Vagina (tissue), 2 donors: ENCODE results near the gene GRM7. TPM values are rescaled to one million over a fixed set of nuclear protein-coding genes. Genes with fewer than 3 reads are reported as not detected.

Experiments
- DNase-seq, 2 donors: peaks; one replicate each; pipeline ENCODE4 v3.0.0-alpha.2; 2017; ENCODE audit errors: extremely low spot score in 2 of 2
- H3K27ac ChIP-seq: fragments of 200-600 bp; sonication (generic); one replicate; pipeline ENCODE4 v1.5.1; 2019
- H3K27me3 ChIP-seq: fragments of 200-600 bp; sonication (generic); one replicate; pipeline ENCODE4 v1.5.1; 2019
- H3K36me3 ChIP-seq, 2 donors: fragments of 200-600 bp; sonication (generic); one replicate each; pipeline ENCODE4 v1.5.1; 2017 to 2019
- H3K4me1 ChIP-seq: fragments of 200-600 bp; sonication (generic); one replicate; pipeline ENCODE4 v1.5.1; 2019
- H3K4me3 ChIP-seq, 2 donors: fragments of 200-600 bp; sonication (generic); 1 replicate in 1 of 2; 2 replicates in 1 of 2; pipeline ENCODE4 v1.5.1; 2016 to 2019
- H3K9me3 ChIP-seq: fragments of 200-600 bp; sonication (generic); one replicate; pipeline ENCODE4 v1.5.1; 2019
- POLR2A ChIP-seq, 2 donors: fragments of 450-650 bp; IDR thresholded peaks; one replicate each; pipeline ENCODE4 v1.6.1; 2017; ENCODE audit warnings: antibody characterized with exemption in 2 of 2, mild to moderate bottlenecking in 2 of 2, moderate library complexity in 2 of 2
- POLR2AphosphoS5 ChIP-seq, 2 donors: sonication (generic); formaldehyde crosslinking; IDR thresholded peaks; one replicate each; pipeline ENCODE4 v1.9.0; 2017; ENCODE audit warnings: antibody characterized with exemption in 2 of 2, mild to moderate bottlenecking in 2 of 2, low read depth in 1 of 2; ENCODE audit not compliant: insufficient read depth in 1 of 2
- intact Hi-C: fragments of 100-400 bp; cut with DNase I; formaldehyde crosslinking; loops from one replicate; pipeline ENCODE4 v1.15.1; 2023
- total RNA-seq: library from RNA; depleted of rRNA; stranded (reverse); fragments of >200 nt; gene quantifications from one replicate; pipeline ENCODE4 v1.2.3, GENCODE V29; 2016
- TF ChIP-seq, protein P1 (sequence below), 3 experiments: fragments of 450-650 bp in 2 of 3; fragments of 200-600 bp in 1 of 3; sonication (generic) in 1 of 3; IDR thresholded peaks; one replicate each; pipeline ENCODE4 v1.5.1; 2017 to 2019; ENCODE audit warnings: antibody characterized with exemption in 3 of 3, mild to moderate bottlenecking in 2 of 3, moderate library complexity in 2 of 3

The GRM7 gene
- total RNA-seq, 1 donor from 2014 or later = 2.0 TPM

DNA sequence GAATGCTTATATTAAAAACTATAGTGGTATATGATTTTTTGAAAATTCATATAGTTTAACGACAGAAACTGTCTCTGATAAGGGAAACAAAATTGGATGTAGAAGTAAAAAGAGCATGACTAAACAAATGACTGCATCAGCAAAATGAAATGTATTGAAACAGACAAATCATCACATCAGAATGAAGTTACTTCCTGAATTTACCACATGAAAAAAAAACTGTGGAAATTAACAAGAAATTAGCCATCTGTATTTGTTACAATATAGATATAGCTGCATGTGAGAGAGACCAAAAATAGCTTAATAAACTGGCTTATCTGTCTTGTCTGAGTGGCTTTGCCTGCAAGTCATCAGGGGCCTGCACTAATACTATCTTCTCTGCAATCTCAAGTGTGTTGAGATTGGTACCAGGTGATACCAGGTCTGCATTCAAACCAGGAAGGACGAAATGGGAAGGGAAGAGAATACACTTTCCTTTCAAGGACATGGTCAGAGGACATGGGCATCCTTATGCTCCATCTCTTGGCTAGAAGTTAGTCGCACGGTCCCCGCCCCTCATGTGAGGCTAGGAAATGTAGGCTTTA lies 388.7 kb downstream of the GRM7 start:
- no peak overlapping the region for H3K4me3 ChIP-seq
- H3K36me3 ChIP-seq = no peaks in the 10 kb centered on the region
- intact Hi-C loops = no loop called here
- H3K4me1 ChIP-seq = no peaks in the 10 kb centered on the region
- TF ChIP-seq POLR2A (IDR thresholded peaks at IDR 0.05) = no peak
- H3K27ac ChIP-seq = no peak overlapping the region
- no peaks in the 10 kb centered on the region for H3K9me3 ChIP-seq
- DNase-seq = no peak
- no peaks in the 10 kb centered on the region for H3K27me3 ChIP-seq

DNA sequence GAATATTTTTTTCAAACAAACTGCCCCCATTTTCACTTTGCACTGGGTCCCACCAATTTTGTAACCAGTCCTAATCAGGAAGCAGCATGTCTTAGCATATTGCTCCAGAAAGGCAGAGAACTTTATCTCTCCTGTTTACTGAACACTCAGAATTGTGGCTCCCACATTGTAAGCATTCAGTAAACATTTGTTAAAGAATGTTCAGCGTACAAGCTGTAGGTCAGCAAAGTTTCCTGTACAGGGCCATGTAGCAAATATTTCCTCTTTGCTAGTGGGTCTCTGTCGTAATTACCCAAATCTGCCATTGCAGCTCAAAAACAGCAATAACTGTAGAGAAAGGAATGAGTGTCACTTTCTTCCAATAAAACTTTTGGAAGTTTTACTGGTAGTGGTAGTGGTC lies 393.3 kb downstream of the GRM7 start:
- no peak overlapping the region for H3K4me3 ChIP-seq
- H3K4me1 ChIP-seq = no peaks in the 10 kb centered on the region
- H3K27ac ChIP-seq = no peak overlapping the region
- H3K9me3 ChIP-seq = no peaks in the 10 kb centered on the region
- intact Hi-C loops = no loop called here
- H3K36me3 ChIP-seq = no peaks in the 10 kb centered on the region
- no peak for DNase-seq
- no peak for TF ChIP-seq POLR2AphosphoS5 (IDR thresholded peaks at IDR 0.05; ENCODE audit: insufficient read depth in 1 of 2, low read depth in 1 of 2)
- no peak for TF ChIP-seq POLR2A (IDR thresholded peaks at IDR 0.05)
- TF ChIP-seq, protein P1, sequence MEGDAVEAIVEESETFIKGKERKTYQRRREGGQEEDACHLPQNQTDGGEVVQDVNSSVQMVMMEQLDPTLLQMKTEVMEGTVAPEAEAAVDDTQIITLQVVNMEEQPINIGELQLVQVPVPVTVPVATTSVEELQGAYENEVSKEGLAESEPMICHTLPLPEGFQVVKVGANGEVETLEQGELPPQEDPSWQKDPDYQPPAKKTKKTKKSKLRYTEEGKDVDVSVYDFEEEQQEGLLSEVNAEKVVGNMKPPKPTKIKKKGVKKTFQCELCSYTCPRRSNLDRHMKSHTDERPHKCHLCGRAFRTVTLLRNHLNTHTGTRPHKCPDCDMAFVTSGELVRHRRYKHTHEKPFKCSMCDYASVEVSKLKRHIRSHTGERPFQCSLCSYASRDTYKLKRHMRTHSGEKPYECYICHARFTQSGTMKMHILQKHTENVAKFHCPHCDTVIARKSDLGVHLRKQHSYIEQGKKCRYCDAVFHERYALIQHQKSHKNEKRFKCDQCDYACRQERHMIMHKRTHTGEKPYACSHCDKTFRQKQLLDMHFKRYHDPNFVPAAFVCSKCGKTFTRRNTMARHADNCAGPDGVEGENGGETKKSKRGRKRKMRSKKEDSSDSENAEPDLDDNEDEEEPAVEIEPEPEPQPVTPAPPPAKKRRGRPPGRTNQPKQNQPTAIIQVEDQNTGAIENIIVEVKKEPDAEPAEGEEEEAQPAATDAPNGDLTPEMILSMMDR (IDR thresholded peaks at IDR 0.05) = no peak
- H3K27me3 ChIP-seq = no peaks in the 10 kb centered on the region

DNA sequence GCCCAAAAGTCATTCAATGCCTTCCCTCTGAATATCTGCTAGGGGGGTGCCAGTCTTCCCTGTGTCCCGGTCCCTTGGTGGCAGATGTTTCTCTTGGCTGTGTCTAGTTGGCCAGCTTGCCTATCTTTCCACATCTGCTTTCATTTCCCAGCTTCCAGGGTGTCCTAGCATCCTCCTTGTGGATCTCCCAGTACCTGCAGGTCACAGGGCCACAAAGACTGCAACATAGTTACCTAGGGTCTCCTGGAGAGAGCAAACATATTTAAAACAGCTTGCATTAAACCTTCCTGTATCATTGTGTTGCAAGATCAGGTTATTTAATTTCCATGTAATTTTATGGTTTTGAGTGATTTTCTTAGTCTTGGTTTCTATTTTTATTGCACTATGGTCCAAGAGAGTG lies 400.1 kb downstream of the GRM7 start:
- Histone ChIP-seq H3K27me3 (no peaks in the 10 kb centered on the region), H3K36me3 (no peaks in the 10 kb centered on the region), H3K4me3 (no peak overlapping the region), H3K27ac (no peak overlapping the region), H3K4me1 (no peaks in the 10 kb centered on the region), H3K9me3 (no peaks in the 10 kb centered on the region)
- no peak for DNase-seq
- TF ChIP-seq POLR2AphosphoS5 (IDR thresholded peaks at IDR 0.05; ENCODE audit: insufficient read depth in 1 of 2, low read depth in 1 of 2) (no peak), POLR2A (IDR thresholded peaks at IDR 0.05) (no peak)
- TF ChIP-seq, protein P1 (IDR thresholded peaks at IDR 0.05) = no peak
- intact Hi-C loops = no loop called here

DNA sequence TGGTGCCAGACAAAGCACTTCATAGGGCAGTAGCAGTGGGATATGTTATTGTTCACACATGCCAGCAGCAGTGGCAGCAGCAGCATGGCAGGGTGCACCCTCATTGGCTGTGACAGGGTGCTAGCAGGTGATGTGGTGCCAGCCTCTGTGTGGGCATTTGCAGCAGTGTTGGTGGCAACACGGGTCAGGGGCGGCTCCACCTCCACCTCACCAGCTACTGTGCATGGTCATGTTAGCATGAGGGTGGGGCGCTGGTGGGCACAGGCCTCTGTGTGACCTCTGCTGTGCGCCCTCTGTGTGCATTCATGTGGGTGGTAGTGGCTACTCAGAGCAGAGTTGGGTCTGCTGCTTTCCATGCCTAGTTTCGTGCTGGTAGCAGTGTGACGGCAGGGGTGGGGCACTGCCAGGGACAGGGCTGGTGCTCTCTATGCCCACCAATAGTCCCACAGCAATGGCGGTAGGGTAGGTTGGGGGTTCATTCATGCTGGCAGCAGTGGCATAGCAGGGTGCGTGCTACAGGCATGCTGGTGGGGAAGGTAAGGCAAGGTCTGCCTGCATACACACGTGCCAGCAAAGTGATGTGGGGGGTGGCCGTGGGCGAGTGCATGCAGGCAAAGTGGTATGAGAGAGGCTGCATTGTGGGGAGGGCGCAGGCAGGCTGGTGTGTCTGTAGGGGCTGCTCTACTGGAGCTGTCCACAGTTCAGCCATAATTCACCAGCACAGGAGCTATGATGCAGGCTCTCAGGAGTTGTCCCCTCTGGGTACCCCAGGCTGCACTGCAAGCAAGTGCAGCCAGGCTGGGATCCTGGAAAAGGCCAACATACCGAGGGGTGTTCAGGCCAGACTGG lies 402.7 kb downstream of the GRM7 start:
- no peak overlapping the region for H3K4me3 ChIP-seq
- no peak overlapping the region for H3K27ac ChIP-seq
- H3K27me3 ChIP-seq = no peaks in the 10 kb centered on the region
- H3K4me1 ChIP-seq = no peaks in the 10 kb centered on the region
- no peaks in the 10 kb centered on the region for H3K36me3 ChIP-seq
- no peak for DNase-seq
- intact Hi-C loops = no loop called here
- H3K9me3 ChIP-seq = no peaks in the 10 kb centered on the region
- TF ChIP-seq, protein P1 (IDR thresholded peaks at IDR 0.05) = no peak
- TF ChIP-seq POLR2AphosphoS5 (IDR thresholded peaks at IDR 0.05; ENCODE audit: insufficient read depth in 1 of 2, low read depth in 1 of 2) (no peak), POLR2A (IDR thresholded peaks at IDR 0.05) (no peak)

DNA sequence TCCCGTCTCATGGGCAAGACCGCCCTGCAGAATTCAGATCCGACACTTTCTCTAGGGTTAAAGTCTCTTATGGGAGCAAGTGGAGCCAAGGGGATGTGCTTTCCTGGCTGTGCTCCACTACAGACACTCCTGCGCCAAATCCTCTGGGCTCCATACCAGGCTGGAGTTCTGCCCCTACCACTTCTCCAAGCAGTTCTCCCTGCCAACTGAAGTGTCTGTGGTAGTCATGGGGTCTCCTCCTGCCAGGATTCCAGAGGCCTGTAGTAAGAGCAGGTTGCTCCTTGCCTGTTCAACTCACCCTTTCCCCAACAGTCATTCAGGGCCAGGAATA lies 403.2 kb downstream of the GRM7 start:
- no peaks in the 10 kb centered on the region for H3K4me1 ChIP-seq
- no peak overlapping the region for H3K4me3 ChIP-seq
- DNase-seq = no peak
- no peaks in the 10 kb centered on the region for H3K36me3 ChIP-seq
- TF ChIP-seq, protein P1 (IDR thresholded peaks at IDR 0.05) = no peak
- TF ChIP-seq POLR2A (IDR thresholded peaks at IDR 0.05) = no peak
- no peak for TF ChIP-seq POLR2AphosphoS5 (IDR thresholded peaks at IDR 0.05; ENCODE audit: insufficient read depth in 1 of 2, low read depth in 1 of 2)
- intact Hi-C loops = no loop called here
- no peaks in the 10 kb centered on the region for H3K27me3 ChIP-seq
- H3K27ac ChIP-seq = no peak overlapping the region
- H3K9me3 ChIP-seq = no peaks in the 10 kb centered on the region
